NCI-H82 (cell line): Measurements from ENCODE around the gene SIGLEC1.

Experiments
- DNase-seq: peaks from one replicate; lab custom pipeline; 2025; lab: John Stamatoyannopoulos, UW

The SIGLEC1 gene

DNA sequence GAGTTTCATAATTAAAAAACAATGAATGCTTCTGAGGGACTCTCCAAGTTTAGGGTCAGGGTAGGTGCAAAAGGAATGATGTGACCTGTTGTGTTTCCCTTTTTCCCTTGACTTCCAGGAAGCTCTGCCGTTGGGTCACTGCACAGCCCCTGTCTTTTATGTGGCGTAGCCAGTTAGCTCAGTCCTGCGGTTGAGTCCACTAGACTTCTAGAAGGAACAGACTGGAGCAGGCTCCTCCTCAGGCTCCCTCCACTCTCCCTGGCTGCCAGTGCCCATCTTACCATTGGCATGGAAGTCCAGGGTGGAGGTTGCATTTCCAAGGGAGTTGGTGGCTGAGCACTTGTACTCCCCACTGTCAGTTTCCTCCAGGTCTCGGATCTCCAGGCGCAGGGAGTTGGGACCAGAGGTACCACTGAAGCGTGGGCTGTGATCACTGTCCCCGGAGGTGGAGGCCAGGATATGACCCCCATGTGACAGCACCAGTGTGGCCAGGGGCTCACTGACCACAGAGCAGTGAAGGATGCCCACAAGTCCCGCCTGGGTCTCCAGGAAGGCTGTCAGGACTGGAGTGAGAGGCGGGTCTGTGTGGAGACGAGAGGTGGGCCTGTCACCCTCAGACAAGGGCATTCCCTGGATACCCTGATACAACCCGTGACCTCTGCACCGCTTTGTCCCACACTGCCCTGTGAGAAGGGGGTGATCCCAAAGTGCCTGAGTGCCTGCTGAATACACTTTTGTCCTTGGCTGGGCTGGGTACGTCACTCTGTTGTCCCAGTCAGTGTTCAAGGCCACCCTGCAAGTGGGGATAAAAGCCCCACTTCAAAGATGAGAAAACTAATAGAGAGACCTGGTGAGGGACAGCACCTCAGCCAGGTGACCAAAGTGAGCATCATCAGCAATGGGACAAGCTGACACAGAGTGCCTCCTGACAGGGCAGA, 11.1 kb downstream of the SIGLEC1 start:
- DNase-seq, result no peak

GRCh38 chr20:3699037-3699436, 13.4 kb downstream of the SIGLEC1 start:
- no peak for DNase-seq

DNA sequence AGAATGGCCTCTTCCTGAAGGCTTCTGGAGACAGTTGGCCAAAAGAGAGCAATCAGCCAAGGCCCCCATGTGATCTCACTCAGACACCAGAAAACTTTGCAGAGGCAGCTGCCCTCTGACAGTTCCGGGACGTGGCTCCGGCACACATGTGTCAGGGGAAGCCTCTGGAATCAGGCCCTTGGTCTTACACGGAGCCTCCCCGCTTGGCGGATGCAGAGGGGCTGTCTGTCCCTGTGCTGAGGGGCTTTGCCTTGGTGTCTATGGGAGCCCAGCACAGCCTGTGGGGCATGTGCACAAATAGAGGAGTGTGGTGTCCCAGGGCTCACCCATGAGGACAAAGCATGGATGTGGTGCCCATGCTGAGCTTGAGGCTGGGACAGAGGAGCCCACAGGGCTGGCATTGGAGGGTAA, 13.8 kb downstream of the SIGLEC1 start:
- DNase-seq, result no peak

DNA sequence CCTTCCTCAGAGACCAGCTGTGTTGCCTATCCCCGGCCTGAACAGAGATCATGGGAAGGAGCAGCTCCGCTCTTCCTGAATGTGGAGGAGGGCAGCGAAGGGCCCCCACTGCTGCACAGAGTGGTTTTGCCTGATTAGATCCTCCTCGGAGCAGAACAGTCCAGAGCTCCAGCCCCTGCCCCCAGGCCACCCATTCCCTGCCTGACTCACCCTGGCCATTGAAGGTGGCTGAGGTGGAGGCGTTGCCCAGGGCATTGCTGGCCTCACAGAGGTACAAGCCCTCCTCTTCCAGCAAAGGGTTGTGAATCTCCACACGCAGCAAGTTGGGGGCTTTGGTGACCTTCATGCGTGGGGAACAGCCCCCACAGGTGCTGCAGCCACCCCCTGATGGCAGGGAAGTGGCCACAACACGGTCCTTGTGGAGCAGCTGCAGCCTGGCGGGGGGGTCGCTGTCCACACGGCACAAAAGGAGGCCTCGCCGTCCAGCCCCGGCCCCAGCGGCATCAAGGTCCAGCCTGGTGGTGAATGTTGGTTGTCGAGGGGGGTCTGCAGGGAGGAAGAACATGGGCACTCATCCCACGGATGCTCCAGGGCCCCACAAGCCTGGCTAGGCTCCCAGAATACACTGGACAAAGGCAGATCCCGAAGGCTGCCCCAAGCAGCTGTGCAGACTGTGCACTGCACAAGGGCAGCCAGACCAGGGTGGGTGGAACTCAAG, 14.7 kb downstream of the SIGLEC1 start:
- no peak for DNase-seq

DNA sequence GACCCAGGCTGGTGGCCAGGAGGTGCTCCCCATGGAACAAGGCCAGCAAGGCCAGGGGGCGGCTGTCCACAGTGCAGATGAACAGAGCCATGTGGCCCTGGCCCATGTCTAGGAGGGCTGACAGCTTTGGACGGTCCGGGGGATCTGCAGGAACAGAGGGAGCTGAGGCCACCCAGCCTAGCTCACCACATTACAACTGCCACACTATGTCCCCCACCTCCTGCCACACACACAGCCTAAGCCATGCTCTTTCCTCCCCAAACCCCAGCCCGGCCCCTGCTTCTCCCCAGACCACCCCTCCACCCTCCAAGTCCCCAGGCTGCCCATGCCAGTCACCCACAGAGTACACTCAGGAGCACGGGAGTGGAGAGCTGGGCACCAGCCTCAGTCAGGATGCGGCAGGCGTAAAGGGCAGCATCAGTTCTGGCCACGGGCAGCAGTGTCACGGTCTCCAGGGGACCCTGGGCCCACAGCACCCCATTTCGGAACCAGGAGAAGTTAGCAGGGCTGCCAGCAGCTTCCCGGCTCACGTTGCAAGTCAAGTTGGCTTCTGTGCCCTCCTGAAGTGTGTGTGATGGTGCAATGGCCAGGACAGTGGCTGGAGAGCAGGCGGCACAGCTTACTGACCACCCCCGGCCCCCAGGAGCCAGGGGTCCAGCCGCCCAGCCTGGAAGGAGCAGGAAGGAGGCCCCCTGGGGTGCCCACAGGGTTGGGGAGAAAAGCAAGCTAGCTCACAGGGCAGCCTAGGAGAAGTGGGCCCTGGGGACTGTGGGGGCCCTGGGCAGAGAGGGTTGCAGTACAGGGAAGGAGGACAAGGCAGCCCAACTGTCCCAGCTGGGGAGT, 15.4 kb downstream of the SIGLEC1 start:
- DNase-seq, result no peak

DNA sequence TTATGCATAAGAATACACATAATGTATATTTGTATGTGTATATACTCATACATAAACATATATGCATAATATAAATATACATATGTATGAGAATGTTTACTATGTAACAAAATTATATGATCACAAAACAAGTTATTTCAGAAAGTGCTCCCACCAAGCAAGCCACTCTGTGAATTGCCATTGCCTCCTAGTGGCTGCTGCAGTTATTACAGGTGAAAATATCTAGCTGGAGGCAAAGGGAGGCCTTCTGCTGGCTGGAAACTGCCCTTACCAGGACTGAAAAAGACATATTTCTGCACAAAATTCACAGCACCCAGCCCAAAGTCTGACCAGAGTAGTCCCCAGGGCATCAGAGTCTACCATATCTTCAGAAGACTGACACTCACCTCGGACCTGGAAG, 16.2 kb downstream of the SIGLEC1 start:
- DNase-seq, result peak; percentile 50

GRCh38 chr20:3694864-3695263, 17.5 kb downstream of the SIGLEC1 start:
- DNase-seq, result no peak

GRCh38 chr20:3693376-3693775, 19.0 kb downstream of the SIGLEC1 start:
- no peak for DNase-seq

GRCh38 chr20:3692706-3693294, 19.6 kb downstream of the SIGLEC1 start:
- no peak for DNase-seq

DNA sequence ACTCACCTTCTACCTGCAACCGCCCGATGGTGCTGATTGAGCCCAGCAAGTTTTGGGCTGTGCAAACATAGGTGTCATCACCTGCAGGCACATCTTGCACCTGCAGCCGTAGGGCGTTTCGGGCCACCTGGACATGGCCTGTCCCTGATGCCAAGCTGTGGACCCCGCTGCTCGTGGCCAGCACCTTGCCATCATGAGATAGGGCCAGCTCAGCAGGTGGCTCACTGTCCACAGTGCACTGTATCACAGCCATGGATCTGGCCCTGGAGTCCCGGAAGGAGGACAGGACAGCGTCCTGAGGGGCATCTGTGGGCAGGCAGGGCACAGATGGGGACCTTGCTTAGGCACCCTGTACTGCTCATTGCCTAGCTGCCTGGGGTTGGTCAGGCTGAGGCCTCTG, 20.5 kb downstream of the SIGLEC1 start:
- DNase-seq, result no peak

GRCh38 chr20:3691306-3691705, 21.1 kb downstream of the SIGLEC1 start:
- DNase-seq, result no peak

DNA sequence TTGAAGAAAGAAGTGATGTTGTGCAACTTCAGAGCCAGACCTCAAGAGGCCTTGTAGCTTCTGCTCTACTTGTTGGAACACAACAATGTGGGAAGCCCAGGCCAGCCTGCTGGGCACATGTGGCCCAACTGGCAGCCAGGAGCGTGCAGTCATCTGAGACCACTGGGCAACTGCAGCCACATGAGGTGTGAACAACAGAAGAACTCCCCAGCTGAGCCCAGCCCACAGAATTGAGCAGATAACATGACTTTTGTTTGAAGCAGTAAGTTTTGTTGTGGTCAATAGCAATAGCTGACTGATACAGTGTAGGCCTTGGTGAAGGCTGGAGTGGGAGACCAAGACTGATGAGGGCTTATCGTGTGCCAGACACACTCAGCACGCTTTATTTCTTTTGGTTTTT, 22.0 kb downstream of the SIGLEC1 start:
- no peak for DNase-seq

- DNase-seq, result no peak
These were observed 22.4 kb downstream of the SIGLEC1 start for GRCh38 chr20:3689978-3690377.

DNA sequence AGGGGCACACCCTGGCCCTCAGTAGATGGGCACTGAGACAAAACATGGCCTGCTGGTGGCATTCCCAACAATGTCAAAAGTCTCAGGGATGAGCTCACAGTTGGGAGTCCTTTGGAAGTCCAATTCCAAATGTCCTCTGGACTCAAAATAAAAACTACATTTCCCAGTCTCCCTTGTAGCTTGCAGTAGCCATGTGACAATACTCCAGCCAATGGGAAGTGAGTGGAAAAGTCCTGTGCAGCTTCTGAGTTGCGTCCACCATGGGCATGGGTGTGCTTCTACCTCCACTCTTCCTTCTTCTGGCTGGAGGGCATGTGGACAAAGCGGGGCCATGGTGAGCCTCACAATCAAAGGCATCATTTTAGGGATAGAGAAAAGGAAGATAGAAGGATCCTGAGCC, 24.7 kb downstream of the SIGLEC1 start:
- peak; percentile 53 for DNase-seq

DNA sequence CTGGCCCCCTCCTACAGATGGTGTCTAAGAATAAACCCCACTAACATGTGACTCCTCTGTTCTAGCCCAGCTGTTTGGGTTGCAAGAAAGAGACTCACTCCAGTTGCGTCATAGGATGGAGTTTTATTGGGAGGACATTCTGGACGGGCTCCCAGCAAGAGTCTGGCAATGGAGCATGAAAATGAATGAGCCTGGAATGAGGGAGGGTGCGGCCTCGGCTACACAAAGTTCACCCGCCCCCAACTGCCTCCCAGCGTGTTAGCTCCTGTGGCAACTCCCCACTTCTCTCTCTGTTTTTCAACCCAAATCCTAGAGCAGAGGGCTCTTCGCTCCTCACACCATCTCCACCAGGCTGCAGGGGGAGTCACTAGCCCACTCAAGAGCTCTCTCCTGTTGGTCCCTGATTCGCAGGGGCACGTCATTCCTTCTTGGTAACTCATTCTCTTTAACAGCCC, 25.5 kb downstream of the SIGLEC1 start:
- DNase-seq, result no peak

- DNase-seq, result peak; percentile 17
These were observed 26.0 kb downstream of the SIGLEC1 start for GRCh38 chr20:3686421-3686820.

- no peak for DNase-seq
These were observed 27.1 kb downstream of the SIGLEC1 start for GRCh38 chr20:3685341-3685740.

DNA sequence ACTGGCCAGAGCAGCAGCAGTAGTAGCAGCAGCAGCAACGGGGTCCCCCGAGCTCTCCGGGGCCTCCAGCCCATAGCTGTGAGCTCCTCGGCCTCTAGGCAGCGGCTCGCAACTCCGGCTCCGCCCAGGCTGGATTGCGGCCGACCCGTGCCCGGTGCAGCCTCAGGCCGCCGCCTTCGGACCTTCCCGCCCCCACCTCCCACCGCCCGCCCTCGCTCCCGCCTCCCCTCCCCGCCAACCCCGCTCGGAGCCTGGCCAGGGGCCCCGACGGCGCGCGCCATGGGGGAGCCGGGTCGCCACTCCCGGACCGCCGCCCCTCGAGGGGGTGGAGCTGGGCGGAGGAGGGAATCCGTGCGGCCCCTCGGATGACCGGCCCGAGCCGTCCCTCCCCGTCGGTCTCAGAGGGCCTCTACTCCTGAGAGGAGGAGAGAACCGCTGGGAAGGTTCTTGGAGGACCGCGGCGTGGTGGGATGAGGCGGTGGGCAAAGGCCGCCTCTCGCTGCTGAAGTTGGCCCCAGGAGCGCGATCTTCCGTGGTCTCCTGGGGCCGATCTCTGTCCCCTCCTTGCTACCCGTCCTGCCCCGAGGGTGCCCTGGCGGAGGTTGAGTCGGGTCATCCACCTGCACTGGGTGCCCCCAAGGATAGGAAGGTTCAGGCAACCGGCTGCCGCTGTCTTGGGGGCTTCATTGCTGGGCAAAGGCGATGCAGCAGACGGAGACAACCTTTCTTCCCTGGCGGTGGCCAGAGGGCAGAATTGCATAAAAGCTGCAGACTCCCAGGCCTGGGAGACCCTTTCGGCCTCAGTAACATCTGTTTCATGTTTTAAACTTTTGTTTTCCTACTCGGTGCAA, 30.2 kb downstream of the SIGLEC1 start, which contains the start of gene ADAM33:
ADAM33 (minus strand) TSS at position 80 of the 851 bp plus-strand sequence; CDS start at position 74, 6 bp downstream.
- no peak for DNase-seq

DNA sequence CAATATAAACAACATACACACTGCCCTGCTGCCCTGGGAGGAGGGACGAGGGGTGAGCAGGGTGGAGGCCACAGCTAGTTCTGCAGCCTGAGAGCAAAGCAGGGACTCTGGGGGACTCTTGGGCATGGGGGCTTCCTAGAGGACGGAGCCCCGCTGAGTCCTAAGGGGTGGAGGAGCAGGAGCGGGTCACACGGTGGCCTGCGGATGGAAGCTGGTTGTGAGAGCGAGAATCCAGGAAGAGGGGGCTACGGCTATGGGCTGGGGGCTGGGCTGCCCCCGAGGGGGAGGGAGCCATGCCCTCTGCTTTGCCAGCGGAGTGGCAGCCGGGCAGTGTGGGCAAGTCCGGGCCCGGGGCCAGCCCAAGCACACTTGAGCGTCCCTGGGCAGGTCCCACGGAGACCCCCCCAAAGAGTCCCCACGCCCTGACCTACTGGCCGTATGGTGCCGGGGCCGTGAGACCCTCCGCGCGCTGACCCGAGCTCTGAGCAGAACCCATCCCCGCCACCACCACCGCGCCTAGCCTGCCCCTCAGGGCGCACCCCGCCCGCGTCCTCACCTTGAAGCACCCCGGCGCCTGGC, 31.0 kb downstream of the SIGLEC1 start:
- DNase-seq, result no peak

- no peak for DNase-seq
These were observed 31.6 kb downstream of the SIGLEC1 start for GRCh38 chr20:3680701-3681351.
